HepG2 (cell line): ENCODE data around the gene GPR137. TPM values are rescaled to one million over a fixed set of nuclear protein-coding genes. Genes with fewer than 3 reads are reported as not detected.

Source experiments
- ARNT ChIP-seq: fragments of 450-650 bp; IDR thresholded peaks from 2 replicates; pipeline ENCODE4 v1.6.1; 2017
- CREB1 ChIP-seq, 2 experiments: fragments of 450-650 bp in 1 of 2; IDR thresholded peaks; 2 replicates each; pipeline ENCODE4 v1.6.1; 2016 to 2017; ENCODE audit warnings: control low read depth in 1 of 2, mild to moderate bottlenecking in 1 of 2, missing compliant biosample characterization in 1 of 2, missing genetic modification characterization in 1 of 2
- CREM ChIP-seq, 2 experiments: sonication (generic) in 1 of 2; formaldehyde crosslinking in 1 of 2; IDR thresholded peaks; 2 replicates each; pipeline versions ENCODE4 v1.4.0 to v1.6.1; 2016 to 2020; ENCODE audit warnings: antibody characterized with exemption in 1 of 2, mild to moderate bottlenecking in 1 of 2, missing genetic modification reagents in 1 of 2
- EZH2 ChIP-seq: conservative IDR thresholded peaks from 2 replicates; pipeline ENCODE4 v1.6.1; 2012; ENCODE audit warnings: mild to moderate bottlenecking, low read depth, low read length, moderate library complexity
- FOSL2 ChIP-seq: sonication (generic); formaldehyde crosslinking; IDR thresholded peaks from 2 replicates; pipeline ENCODE4 v1.4.0; 2020; ENCODE audit warnings: missing genetic modification reagents
- HNRNPH1 ChIP-seq: fragments of 200-400 bp; formaldehyde crosslinking; optimal IDR thresholded peaks from 2 replicates; pipeline ENCODE3; 2017; ENCODE audit warnings: mild to moderate bottlenecking, low read depth, low read length
- KAT8 ChIP-seq: IDR thresholded peaks from 2 replicates; pipeline ENCODE4 v1.6.1; 2016; ENCODE audit warnings: missing genetic modification reagents, missing compliant biosample characterization
- NONO ChIP-seq, 2 experiments: fragments of 450-650 bp in 1 of 2; sonication (generic) in 1 of 2; formaldehyde crosslinking in 1 of 2; IDR thresholded peaks in 1 of 2; conservative IDR thresholded peaks in 1 of 2; 2 replicates each; pipeline versions ENCODE4 v1.6.1 to v1.8.0; 2017 to 2022; ENCODE audit warnings: mild to moderate bottlenecking in 1 of 2, missing genetic modification reagents in 1 of 2, moderate library complexity in 1 of 2
- SP140L ChIP-seq: sonication (generic); formaldehyde crosslinking; IDR thresholded peaks from 2 replicates; pipeline ENCODE4 v1.4.0; 2020; ENCODE audit warnings: missing genetic modification reagents, borderline replicate concordance
- TBX2 ChIP-seq: sonication (generic); formaldehyde crosslinking; IDR thresholded peaks from 2 replicates; pipeline ENCODE4 v1.5.0; 2020; ENCODE audit warnings: missing genetic modification reagents, mild to moderate bottlenecking, borderline replicate concordance
- TRIM24 ChIP-seq: sonication (generic); formaldehyde crosslinking; IDR thresholded peaks from 2 replicates; pipeline ENCODE4 v1.8.0; 2022; ENCODE audit warnings: mild to moderate bottlenecking, missing genetic modification reagents
- ZNF562 ChIP-seq: sonication (generic); formaldehyde crosslinking; IDR thresholded peaks from 2 replicates; pipeline ENCODE4 v1.8.0; 2022; ENCODE audit warnings: missing genetic modification reagents, borderline replicate concordance
- ZNF788 ChIP-seq: sonication (generic); formaldehyde crosslinking; IDR thresholded peaks from 2 replicates; pipeline ENCODE4 v1.5.0; 2020; ENCODE audit warnings: mild to moderate bottlenecking, missing genetic modification reagents, borderline replicate concordance
- polyA plus RNA-seq, 8 experiments: library from polyadenylated mRNA; depleted of rRNA in 3 of 8; stranded (reverse) in 7 of 8; unstranded in 1 of 8; fragments of >200 nt; fragmentation: Illumina TruSeq in 4 of 8; extraction: Trizol in 4 of 8; gene quantifications; 2 replicates each; pipeline versions ENCODE4 v1.2.1 to v1.2.3, GENCODE V29; 2011 to 2016; ENCODE audit warnings: low read depth in 4 of 8, missing spikeins in 1 of 8, mixed read lengths in 1 of 8; ENCODE audit not compliant: insufficient read depth in 1 of 8
- total RNA-seq, 5 experiments: library from RNA; depleted of rRNA; stranded (reverse); fragments of >200 nt; fragmentation: Illumina TruSeq; extraction: Trizol; gene quantifications; 2 replicates each; pipeline ENCODE4 v1.2.3, GENCODE V29; 2016; ENCODE audit warnings: low read depth in 1 of 5
- TF ChIP-seq, protein P1 (sequence below): IDR thresholded peaks from 2 replicates; pipeline ENCODE4 v1.6.1; 2016
- TF ChIP-seq, protein P2 (sequence below): sonication (generic); formaldehyde crosslinking; conservative IDR thresholded peaks from 2 replicates; pipeline ENCODE4 v1.5.0; 2020; ENCODE audit warnings: missing genetic modification reagents
- TF ChIP-seq, protein P3 (sequence below): IDR thresholded peaks from 2 replicates; pipeline ENCODE4 v1.6.1; 2016; ENCODE audit warnings: missing biosample characterization, missing genetic modification reagents, low read depth
- TF ChIP-seq, protein P4 (sequence below): sonication (generic); formaldehyde crosslinking; IDR thresholded peaks from 2 replicates; pipeline ENCODE4 v1.9.0; 2021; ENCODE audit warnings: missing genetic modification reagents, borderline replicate concordance
- TF ChIP-seq, protein P5 (sequence below): sonication (generic); formaldehyde crosslinking; IDR thresholded peaks from 2 replicates; pipeline ENCODE4 v1.4.0; 2020; ENCODE audit warnings: missing genetic modification reagents

Gene GPR137
- total and polyA plus RNA-seq, 2 of the 13 experiments (the other 11 are each of a cell fraction or from before 2014, with no cell fraction given), result 8.5 to 13.2 TPM

DNA sequence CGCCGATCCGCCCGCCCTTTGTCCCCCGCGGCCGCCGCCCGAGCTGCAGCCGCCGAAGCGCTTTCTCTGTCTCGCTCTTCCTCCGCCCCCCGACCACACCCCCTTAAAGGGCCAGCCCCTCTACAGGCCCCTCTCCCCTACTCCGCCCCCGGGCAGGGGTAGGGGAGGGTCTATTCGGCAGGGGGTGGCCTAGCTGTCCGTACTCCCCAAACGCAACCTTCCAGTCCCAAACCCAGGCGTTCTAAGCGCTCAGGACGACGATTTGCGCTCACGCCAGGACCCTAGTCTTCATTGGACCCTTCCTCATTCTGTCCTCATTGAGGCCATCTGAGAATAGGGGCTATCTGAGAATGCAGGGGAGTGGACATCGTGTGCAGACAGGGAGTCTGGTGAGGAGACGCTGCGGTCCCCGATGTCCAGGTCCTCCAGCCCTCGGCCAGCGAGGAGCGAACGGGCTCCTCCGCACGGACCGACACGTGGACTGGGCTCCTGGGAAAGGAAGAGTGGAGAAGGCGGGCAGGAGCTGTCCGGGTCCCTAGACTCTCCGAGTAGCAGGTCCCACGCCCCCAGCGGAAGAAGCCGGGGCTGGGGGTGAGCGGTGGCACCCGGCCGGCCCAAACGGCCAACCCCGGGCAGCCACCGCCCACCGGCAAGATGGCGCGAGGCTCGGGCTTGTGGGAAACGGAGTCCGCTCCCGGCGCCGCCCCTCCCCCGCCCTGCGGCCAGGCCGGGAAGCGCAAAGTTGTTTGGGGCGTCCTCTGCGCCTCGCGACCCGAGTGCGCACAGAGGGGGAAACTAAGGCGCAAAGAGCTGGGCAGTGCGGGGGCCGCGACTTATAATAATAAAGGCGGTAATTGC, 38.5 kb upstream of the GPR137 start, which contains the start of gene PPP1R14B (continued):
- TF ChIP-seq, protein P1, sequence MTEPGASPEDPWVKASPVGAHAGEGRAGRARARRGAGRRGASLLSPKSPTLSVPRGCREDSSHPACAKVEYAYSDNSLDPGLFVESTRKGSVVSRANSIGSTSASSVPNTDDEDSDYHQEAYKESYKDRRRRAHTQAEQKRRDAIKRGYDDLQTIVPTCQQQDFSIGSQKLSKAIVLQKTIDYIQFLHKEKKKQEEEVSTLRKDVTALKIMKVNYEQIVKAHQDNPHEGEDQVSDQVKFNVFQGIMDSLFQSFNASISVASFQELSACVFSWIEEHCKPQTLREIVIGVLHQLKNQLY (CRISPR knock-in tag), result no peak
- TF ChIP-seq HNRNPH1 (no peak), EZH2 (no peak), ZNF562 (CRISPR knock-in tag) (no peak), NONO (IDR thresholded peaks at IDR 0.05) (no peak), NONO (CRISPR knock-in tag; conservative IDR thresholded peaks at IDR 0.05) (no peak; the same call in 1 of the 2 replicates), ARNT (no peak), FOSL2 (CRISPR knock-in tag) (no peak), TRIM24 (CRISPR knock-in tag) (no peak), TBX2 (CRISPR knock-in tag) (peak; percentile 80), CREB1 (IDR thresholded peaks at IDR 0.05) (no peak), CREB1 (CRISPR knock-in tag; IDR thresholded peaks at IDR 0.05) (no peak), KAT8 (CRISPR knock-in tag) (peak; percentile 78), CREM (IDR thresholded peaks at IDR 0.05) (no peak; the same call in none of the 2 replicates), CREM (CRISPR knock-in tag; IDR thresholded peaks at IDR 0.05) (no peak), ZNF788 (CRISPR knock-in tag) (peak; percentile 70; the same call in 1 of the 2 replicates), SP140L (CRISPR knock-in tag) (no peak)
- TF ChIP-seq, protein P2, sequence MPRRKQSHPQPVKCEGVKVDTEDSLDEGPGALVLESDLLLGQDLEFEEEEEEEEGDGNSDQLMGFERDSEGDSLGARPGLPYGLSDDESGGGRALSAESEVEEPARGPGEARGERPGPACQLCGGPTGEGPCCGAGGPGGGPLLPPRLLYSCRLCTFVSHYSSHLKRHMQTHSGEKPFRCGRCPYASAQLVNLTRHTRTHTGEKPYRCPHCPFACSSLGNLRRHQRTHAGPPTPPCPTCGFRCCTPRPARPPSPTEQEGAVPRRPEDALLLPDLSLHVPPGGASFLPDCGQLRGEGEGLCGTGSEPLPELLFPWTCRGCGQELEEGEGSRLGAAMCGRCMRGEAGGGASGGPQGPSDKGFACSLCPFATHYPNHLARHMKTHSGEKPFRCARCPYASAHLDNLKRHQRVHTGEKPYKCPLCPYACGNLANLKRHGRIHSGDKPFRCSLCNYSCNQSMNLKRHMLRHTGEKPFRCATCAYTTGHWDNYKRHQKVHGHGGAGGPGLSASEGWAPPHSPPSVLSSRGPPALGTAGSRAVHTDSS (CRISPR knock-in tag), result no peak
- TF ChIP-seq, protein P3, sequence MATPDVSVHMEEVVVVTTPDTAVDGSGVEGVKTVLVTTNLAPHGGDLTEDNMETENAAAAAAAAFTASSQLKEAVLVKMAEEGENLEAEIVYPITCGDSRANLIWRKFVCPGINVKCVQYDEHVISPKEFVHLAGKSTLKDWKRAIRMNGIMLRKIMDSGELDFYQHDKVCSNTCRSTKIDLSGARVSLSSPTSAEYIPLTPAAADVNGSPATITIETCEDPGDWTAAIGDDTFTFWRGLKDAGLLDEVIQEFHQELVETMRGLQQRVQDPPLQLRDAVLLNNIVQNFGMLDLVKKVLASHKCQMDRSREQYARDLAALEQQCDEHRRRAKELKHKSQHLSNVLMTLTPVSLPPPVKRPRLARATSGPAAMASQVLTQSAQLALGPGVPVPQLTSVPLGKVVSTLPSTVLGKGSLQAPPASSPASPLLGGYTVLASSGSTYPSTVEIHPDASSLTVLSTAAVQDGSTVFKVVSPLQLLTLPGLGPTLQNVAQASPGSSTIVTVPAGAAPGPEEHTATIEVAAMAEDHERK, result no peak
- TF ChIP-seq, protein P4, sequence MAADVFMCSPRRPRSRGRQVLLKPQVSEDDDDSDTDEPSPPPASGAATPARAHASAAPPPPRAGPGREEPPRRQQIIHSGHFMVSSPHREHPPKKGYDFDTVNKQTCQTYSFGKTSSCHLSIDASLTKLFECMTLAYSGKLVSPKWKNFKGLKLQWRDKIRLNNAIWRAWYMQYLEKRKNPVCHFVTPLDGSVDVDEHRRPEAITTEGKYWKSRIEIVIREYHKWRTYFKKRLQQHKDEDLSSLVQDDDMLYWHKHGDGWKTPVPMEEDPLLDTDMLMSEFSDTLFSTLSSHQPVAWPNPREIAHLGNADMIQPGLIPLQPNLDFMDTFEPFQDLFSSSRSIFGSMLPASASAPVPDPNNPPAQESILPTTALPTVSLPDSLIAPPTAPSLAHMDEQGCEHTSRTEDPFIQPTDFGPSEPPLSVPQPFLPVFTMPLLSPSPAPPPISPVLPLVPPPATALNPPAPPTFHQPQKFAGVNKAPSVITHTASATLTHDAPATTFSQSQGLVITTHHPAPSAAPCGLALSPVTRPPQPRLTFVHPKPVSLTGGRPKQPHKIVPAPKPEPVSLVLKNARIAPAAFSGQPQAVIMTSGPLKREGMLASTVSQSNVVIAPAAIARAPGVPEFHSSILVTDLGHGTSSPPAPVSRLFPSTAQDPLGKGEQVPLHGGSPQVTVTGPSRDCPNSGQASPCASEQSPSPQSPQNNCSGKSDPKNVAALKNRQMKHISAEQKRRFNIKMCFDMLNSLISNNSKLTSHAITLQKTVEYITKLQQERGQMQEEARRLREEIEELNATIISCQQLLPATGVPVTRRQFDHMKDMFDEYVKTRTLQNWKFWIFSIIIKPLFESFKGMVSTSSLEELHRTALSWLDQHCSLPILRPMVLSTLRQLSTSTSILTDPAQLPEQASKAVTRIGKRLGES (CRISPR knock-in tag), result no peak
- TF ChIP-seq, protein P5, sequence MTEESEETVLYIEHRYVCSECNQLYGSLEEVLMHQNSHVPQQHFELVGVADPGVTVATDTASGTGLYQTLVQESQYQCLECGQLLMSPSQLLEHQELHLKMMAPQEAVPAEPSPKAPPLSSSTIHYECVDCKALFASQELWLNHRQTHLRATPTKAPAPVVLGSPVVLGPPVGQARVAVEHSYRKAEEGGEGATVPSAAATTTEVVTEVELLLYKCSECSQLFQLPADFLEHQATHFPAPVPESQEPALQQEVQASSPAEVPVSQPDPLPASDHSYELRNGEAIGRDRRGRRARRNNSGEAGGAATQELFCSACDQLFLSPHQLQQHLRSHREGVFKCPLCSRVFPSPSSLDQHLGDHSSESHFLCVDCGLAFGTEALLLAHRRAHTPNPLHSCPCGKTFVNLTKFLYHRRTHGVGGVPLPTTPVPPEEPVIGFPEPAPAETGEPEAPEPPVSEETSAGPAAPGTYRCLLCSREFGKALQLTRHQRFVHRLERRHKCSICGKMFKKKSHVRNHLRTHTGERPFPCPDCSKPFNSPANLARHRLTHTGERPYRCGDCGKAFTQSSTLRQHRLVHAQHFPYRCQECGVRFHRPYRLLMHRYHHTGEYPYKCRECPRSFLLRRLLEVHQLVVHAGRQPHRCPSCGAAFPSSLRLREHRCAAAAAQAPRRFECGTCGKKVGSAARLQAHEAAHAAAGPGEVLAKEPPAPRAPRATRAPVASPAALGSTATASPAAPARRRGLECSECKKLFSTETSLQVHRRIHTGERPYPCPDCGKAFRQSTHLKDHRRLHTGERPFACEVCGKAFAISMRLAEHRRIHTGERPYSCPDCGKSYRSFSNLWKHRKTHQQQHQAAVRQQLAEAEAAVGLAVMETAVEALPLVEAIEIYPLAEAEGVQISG, result peak; percentile 92
